GM19438 (cell line): ENCODE measurements around the gene IRX6.

Experiments used
- ATAC-seq: cut with Tn5 transposase; IDR thresholded peaks from one replicate; pipeline ENCODE4 v1.9.1; 2021; ENCODE audit warnings: low read depth; ENCODE audit not compliant: unreplicated experiment

IRX6 gene

GRCh38 chr16:55323637-55324271 lies at the start of gene IRX6:
Gene IRX6, plus strand, starts transcription at chr16:55324203. Its CDS starts 889 bp downstream, at chr16:55325092.
- ATAC-seq: no peak

GRCh38 chr16:55274391-55274790 lies 49.6 kb upstream of the IRX6 start:
- no peak for ATAC-seq

GRCh38 chr16:55275167-55275566 lies 48.8 kb upstream of the IRX6 start:
- no peak for ATAC-seq

- no peak for ATAC-seq
These were observed 48.1 kb upstream of the IRX6 start for GRCh38 chr16:55275869-55276268.

- ATAC-seq: no peak
These were observed 46.5 kb upstream of the IRX6 start for GRCh38 chr16:55277536-55277935.

GRCh38 chr16:55279598-55279997 lies 44.4 kb upstream of the IRX6 start:
- no peak for ATAC-seq

- ATAC-seq: no peak
These were observed 43.4 kb upstream of the IRX6 start for GRCh38 chr16:55280587-55280986.

GRCh38 chr16:55282441-55282840 lies 41.6 kb upstream of the IRX6 start:
- ATAC-seq: no peak

- ATAC-seq: no peak
These were observed 39.9 kb upstream of the IRX6 start for GRCh38 chr16:55283812-55284717.

- ATAC-seq: peak; percentile 76
These were observed 39.3 kb upstream of the IRX6 start for GRCh38 chr16:55284718-55285099.

GRCh38 chr16:55285586-55285985 lies 38.4 kb upstream of the IRX6 start:
- no peak for ATAC-seq

- no peak for ATAC-seq
These were observed 34.6 kb upstream of the IRX6 start for GRCh38 chr16:55289353-55289752.

GRCh38 chr16:55291847-55292246 lies 32.2 kb upstream of the IRX6 start:
- no peak for ATAC-seq

- ATAC-seq: no peak
These were observed 31.5 kb upstream of the IRX6 start for GRCh38 chr16:55292491-55292890.

- ATAC-seq: no peak
These were observed 29.9 kb upstream of the IRX6 start for GRCh38 chr16:55294129-55294528.

GRCh38 chr16:55294931-55295342 lies 29.1 kb upstream of the IRX6 start:
- peak; percentile 58 for ATAC-seq

- no peak for ATAC-seq
These were observed 26.7 kb upstream of the IRX6 start for GRCh38 chr16:55297062-55297909.

- ATAC-seq: no peak
These were observed 26.0 kb upstream of the IRX6 start for GRCh38 chr16:55297910-55298479.

- no peak for ATAC-seq
These were observed 22.5 kb upstream of the IRX6 start for GRCh38 chr16:55301385-55302008.

- no peak for ATAC-seq
These were observed 21.4 kb upstream of the IRX6 start for GRCh38 chr16:55302635-55303034.
